GM19324 (cell line): Measurements from ENCODE around the gene NKAIN4.
"Not testable (repeated sequence)": the region's sequence is repeated elsewhere in the genome, so short reads cannot be mapped to it uniquely, and the experiment has no call there.

Experiments
- ATAC-seq: cut with Tn5 transposase; IDR thresholded peaks from one replicate; pipeline ENCODE4 v1.9.1; 2021; ENCODE audit warnings: mild to moderate bottlenecking, moderate library complexity; ENCODE audit not compliant: unreplicated experiment, low FRiP score

NKAIN4 gene

DNA sequence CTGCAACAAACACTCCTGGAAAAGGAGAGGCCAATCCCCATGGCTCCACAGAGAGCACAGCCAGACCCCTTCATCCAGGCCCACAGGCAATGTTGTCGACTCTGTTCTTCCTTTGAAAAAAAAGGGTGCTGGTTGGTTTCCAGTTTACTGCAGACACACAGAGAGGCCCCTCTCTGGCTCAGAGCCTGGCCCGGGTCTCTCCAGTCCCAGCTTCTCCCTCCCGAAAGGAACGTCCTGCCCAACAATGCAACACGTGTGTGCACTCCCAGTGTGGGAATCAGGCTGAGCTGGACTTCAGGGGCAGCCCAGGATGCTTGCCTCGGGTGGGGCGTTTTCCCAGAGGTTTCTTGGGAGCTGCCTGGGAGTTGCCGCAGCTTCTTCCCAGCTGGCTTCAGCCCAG, 4.5 kb upstream of the NKAIN4 start:
- no peak for ATAC-seq

DNA sequence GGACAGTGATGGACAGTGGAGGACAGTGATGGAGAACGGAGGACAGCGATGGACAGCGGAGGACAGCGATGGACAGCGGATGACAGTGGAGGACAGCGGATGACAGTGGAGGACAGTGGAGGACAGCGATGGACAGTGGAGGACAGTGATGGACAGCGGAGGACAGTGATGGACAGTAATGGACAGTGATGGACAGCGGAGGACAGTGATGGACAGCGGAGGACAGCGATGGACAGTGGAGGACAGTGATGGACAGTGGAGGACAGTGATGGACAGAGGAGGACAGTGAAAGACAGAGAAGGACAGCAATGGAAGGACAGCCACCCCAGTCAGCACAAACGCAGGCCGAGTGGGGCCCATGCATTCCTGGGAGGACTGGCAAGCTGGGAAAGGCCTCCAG, 3.4 kb upstream of the NKAIN4 start:
- ATAC-seq, result no peak

- no peak for ATAC-seq
Measured at GRCh38 chr20:63256954-63257353, 2.7 kb upstream of the NKAIN4 start.

- no peak for ATAC-seq
Measured at GRCh38 chr20:63255931-63256704, 1.9 kb upstream of the NKAIN4 start.

DNA sequence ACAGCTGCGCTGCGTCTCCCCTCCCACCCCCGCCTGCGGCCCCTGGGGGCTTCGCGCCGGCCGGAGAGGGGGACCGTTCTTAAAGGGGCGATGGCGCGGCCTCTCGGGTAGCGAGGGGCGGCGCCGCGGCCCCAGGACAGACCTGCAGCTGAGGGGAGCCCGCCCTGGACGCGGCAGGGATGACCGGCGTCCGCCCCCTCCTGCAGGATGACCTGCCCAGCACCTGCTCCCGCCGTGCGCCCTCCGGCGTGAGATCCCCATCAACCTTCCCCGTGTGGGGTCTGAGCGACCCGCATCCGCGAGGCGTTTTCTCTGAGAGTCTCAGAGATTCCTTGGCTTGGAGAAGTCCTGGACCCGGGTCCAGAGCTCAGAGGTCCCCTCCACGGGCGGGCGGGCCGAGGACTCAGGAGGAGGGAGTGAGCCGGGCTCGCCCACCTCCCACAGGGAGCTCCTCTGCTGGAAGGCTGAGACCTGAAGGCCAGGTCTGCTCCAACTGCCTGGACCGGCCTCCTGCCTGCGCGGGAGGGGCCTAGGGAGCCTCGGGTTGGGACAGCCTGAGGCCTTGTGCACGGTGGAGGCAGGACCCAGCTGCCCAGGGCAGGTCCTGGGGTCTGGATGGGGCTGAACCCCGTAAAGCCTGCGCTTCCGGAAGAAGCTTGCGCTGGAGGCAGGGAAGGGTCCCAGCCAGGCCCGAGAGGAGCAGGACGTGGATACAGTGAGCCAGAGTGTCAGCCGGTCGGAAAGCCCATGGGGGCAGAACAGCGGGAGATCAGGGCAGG, 532 bp upstream of the NKAIN4 start:
- no peak for ATAC-seq

- ATAC-seq, result no peak
Measured at GRCh38 chr20:63253438-63254231, 628 bp downstream of the NKAIN4 start.

DNA sequence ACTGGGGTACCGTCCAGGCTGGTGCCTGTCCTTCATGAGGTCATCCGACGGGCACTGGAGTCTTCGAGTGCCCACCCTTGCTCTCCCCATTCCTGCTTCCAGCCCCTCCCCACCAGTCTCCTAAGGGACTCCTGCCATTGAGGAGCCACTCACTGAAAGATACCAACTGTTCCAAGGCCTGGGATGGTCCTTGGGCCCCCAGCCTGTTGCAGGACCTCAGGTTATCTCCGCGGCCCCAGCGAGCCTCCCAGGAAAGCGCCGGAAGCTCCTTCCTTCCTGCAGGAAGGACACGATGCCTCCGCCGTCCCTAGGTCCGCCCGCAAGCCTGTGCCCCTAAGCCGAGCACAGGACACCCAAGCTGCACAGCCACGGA, 1.2 kb downstream of the NKAIN4 start:
- ATAC-seq, result no peak

- ATAC-seq, result no peak
Measured at GRCh38 chr20:63252284-63252711, 2.0 kb downstream of the NKAIN4 start.

DNA sequence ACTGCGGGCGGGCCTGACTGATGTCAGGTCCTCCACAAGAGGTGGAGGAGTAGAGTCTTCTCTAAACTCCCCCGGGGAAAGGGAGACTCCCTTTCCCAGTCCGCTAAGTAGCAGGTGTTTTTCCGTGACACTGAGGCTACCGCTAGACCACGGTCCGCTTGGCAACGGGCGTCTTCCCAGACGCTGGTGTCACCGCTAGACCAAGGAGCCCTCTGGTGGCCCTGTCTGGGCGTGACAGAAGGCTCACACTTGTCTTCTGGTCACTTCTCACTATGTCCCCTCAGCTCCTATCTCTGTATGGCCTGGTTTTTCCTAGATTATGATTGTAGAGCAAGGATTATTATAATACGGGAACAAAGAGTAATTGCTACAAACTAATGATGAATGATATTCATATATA, 2.9 kb downstream of the NKAIN4 start:
- not testable (repeated sequence) for ATAC-seq

DNA sequence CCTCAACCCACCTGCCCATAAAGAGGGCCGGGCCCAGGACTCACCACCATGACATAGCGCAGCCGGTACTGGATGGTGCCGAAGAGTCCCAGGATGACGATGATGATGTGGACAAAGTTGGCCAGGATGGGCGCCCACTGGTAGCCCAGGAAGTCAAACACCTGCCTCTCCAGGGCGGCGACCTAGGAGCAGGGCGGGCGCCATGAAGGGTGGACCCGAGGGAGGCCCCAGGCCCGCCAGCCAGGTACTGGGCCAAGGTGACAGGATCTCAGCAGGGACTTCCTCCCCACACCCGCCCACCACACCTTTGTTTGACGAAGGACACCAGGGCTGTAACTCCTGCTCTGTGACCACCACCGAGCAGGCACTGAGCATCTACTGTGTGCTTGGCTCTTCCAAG, 4.4 kb downstream of the NKAIN4 start:
- no peak for ATAC-seq

GRCh38 chr20:63248835-63249591, 5.2 kb downstream of the NKAIN4 start:
- ATAC-seq, result no peak

DNA sequence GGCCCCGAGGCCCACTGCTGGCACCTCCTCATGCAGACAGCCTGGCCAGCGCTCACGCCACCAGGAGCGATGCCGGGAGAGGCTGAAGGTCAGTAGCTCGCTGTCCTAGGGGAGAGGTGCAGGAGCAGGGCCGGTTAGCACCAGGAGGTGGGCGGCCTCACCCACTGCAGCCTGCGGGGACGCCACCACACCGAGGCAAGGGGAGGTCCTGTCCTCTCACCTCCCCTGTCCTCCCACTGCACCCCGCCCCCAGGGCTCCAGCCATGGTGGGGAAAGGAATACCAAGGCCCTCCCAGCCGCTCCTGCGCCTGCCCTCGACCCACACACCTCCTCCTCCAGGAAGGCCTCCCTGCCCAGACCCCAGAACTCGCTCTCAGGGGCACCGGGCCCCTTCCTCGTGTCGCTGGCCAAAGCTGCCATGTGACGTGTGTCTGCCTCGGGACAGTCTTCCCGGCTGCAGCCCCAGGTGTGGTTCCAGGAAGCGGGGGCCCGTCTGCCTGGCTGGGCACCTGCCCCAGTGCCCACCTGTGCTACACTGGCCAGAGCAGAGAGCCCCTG, 6.5 kb downstream of the NKAIN4 start:
- ATAC-seq, result no peak

GRCh38 chr20:63246490-63247288, 7.6 kb downstream of the NKAIN4 start:
- no peak for ATAC-seq

DNA sequence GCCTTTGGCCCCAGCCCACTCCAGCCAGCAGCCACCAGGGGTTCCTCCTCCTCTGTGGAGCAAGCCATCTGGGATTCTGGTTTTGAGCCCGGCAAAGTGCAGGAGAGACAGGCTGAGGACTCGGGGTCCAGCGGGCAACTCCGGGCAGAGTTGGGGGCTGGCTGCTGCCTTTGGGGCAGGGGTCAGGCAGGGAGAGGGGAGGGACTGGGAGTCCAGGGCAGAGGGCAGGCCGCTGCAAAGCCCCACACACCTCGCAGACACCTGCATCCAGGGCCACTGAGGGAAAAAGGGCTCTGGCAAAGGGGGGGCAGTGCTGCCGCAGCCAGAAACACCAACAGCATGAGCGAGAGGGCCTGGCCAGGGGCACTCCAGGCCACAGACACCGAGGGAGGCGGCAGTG, 9.8 kb downstream of the NKAIN4 start:
- no peak for ATAC-seq

DNA sequence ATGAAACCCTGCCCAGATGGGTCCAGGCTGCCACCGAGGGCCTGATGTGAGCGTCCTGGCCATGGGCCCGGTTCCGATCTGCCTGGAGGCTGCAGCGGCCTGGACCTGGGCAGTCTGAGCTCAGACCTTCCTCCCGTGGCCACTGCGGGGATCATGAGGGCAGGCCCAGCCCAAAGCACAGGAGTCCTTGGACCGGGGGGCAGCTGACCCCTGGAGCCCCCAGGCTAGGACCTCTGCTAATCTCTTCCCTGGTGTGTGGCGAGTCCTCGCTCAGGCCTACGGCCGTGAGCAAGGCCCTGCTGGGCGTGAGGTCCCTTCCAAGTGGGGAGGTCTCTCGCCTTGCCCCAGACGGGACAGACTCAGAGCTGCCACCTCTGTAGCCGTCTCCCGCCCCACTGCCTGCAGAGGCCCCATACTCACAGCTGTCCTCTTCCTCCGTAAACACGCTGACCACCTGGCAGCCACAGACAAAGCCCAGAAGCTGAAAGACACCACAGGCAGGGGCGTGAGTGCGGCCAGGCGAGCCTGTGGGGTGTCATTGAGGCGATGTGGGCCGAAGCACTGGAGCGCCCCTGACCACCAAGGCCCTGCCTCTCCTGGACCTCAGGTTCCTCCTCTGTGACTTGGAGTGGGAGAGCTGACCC, 10.5 kb downstream of the NKAIN4 start:
- no peak for ATAC-seq

GRCh38 chr20:63242736-63243135, 11.5 kb downstream of the NKAIN4 start:
- no peak for ATAC-seq

GRCh38 chr20:63241272-63241671, 13.0 kb downstream of the NKAIN4 start:
- ATAC-seq, result no peak

GRCh38 chr20:63240004-63240403, 14.3 kb downstream of the NKAIN4 start:
- ATAC-seq, result no peak

GRCh38 chr20:63239431-63239830, 14.8 kb downstream of the NKAIN4 start:
- ATAC-seq, result no peak
